Body of pancreas (tissue), 4 donors: ENCODE measurements around the gene PPFIA1. TPM values are rescaled to one million over a fixed set of nuclear protein-coding genes. Genes with fewer than 3 reads are reported as not detected.

Experiments used
- ATAC-seq: fragments of 150-250 bp; one replicate; pipeline ENCODE4 v1.9.1; 2016
- DNase-seq, 4 donors: peaks; one replicate each; pipeline ENCODE4 v3.0.0-alpha.2; 2019
- H3K27ac ChIP-seq, 4 donors: fragments of 200-600 bp; sonication (generic); 1 replicate in 3 of 4; 2 replicates in 1 of 4; pipeline versions ENCODE4 v1.5.1 to v1.6.1; 2016 to 2019; ENCODE audit warnings: mild to moderate bottlenecking in 1 of 4, mixed read lengths in 1 of 4, moderate library complexity in 1 of 4
- H3K27me3 ChIP-seq, 2 donors: fragments of 200-600 bp; sonication (generic); one replicate each; pipeline ENCODE4 v1.6.0; 2016; ENCODE audit warnings: mild to moderate bottlenecking in 1 of 2
- H3K36me3 ChIP-seq, 2 donors: fragments of 200-600 bp; sonication (generic); replicated peaks in 1 of 2; 2 replicates each; pipeline ENCODE4 v1.5.1; 2016; ENCODE audit warnings: low read depth in 2 of 2; ENCODE audit not compliant: insufficient read depth in 1 of 2
- H3K4me1 ChIP-seq: fragments of 200-600 bp; sonication (generic); one replicate; pipeline ENCODE4 v1.6.0; 2016
- H3K4me3 ChIP-seq, 2 donors: fragments of 200-600 bp; sonication (generic); 1 replicate in 1 of 2; 2 replicates in 1 of 2; pipeline ENCODE4 v1.5.1; 2016 to 2019
- H3K9me3 ChIP-seq, 3 donors: fragments of 200-600 bp; sonication (generic); 1 replicate in 2 of 3; 2 replicates in 1 of 3; pipeline ENCODE4 v1.5.1; 2016
- CTCF ChIP-seq, 7 experiments: fragments of 450-650 bp in 4 of 7; fragments of 200-600 bp in 3 of 7; sonication (generic) in 3 of 7; IDR thresholded peaks; one replicate each; pipeline ENCODE4 v1.5.1; 2016 to 2019; ENCODE audit warnings: antibody characterized with exemption in 7 of 7
- POLR2A ChIP-seq, 3 donors: fragments of 450-650 bp; IDR thresholded peaks; one replicate each; pipeline ENCODE4 v1.6.1; 2016; ENCODE audit warnings: antibody characterized with exemption in 3 of 3, mild to moderate bottlenecking in 2 of 3
- WGBS, 2 donors: methylation state at CpG; one replicate each; pipeline ENCODE4 v1.1.5; 2017; 5-methylcytosine and 5-hydroxymethylcytosine counted together
- intact Hi-C: fragments of 100-400 bp; cut with DNase I; formaldehyde crosslinking; loops from one replicate; pipeline ENCODE4 v1.15.1; 2023
- total RNA-seq, 2 donors: library from RNA; depleted of rRNA; stranded (reverse); fragments of >200 nt; gene quantifications; one replicate each; pipeline ENCODE4 v1.1.0, GENCODE V29; 2016

The PPFIA1 gene
- total RNA-seq, 2 donors from 2014 or later, result 22.1 to 29.3 TPM

GRCh38 chr11:70306586-70307033 lies 36.1 kb downstream of the PPFIA1 start:
- DNase-seq (no peak), ATAC-seq (no peak)
- H3K4me3 ChIP-seq, result no peak overlapping the region
- intact Hi-C loops, result no loop called here
- no peaks in the 10 kb centered on the region for H3K4me1 ChIP-seq
- no peaks in the 10 kb centered on the region for H3K27me3 ChIP-seq
- H3K9me3 ChIP-seq, result no peaks in the 10 kb centered on the region
- WGBS, 2 donors, result 18 to 30% methylated on average over 4 of the region's 4 CpGs
- peak overlapping the region in 1 of 4 donors; percentile 36 for H3K27ac ChIP-seq
- TF ChIP-seq CTCF (IDR thresholded peaks at IDR 0.05), result no peak
- no peak for TF ChIP-seq POLR2A (IDR thresholded peaks at IDR 0.05)
- H3K36me3 ChIP-seq, result no peaks in the 10 kb centered on the region

- Histone ChIP-seq H3K27me3 (no peaks in the 10 kb centered on the region), H3K4me3 (no peak overlapping the region), H3K27ac (no peak overlapping the region), H3K9me3 (no peaks in the 10 kb centered on the region), H3K4me1 (no peaks in the 10 kb centered on the region), H3K36me3 (no peaks in the 10 kb centered on the region)
- WGBS, 2 donors, result 61 to 72% methylated on average over 3 of the region's 3 CpGs
- ATAC-seq (no peak), DNase-seq (no peak)
- intact Hi-C loops, result no loop called here
- TF ChIP-seq POLR2A (IDR thresholded peaks at IDR 0.05), result no peak
- TF ChIP-seq CTCF (IDR thresholded peaks at IDR 0.05), result no peak
Observed at GRCh38 chr11:70307176-70307575, 36.7 kb downstream of the PPFIA1 start.

GRCh38 chr11:70311616-70312015 lies 41.1 kb downstream of the PPFIA1 start:
- DNase-seq (no peak), ATAC-seq (no peak)
- TF ChIP-seq POLR2A (IDR thresholded peaks at IDR 0.05) (no peak), CTCF (IDR thresholded peaks at IDR 0.05) (no peak)
- H3K4me1 ChIP-seq, result no peaks in the 10 kb centered on the region
- no peaks in the 10 kb centered on the region for H3K9me3 ChIP-seq
- no peaks in the 10 kb centered on the region for H3K27me3 ChIP-seq
- WGBS, 2 donors, result 94 to 98% methylated on average over 4 of the region's 4 CpGs
- H3K27ac ChIP-seq, result no peak overlapping the region
- no peak overlapping the region for H3K4me3 ChIP-seq
- H3K36me3 ChIP-seq, result no peaks in the 10 kb centered on the region
- intact Hi-C loops, result no loop called here

GRCh38 chr11:70312401-70313357 lies 42.2 kb downstream of the PPFIA1 start:
- Histone ChIP-seq H3K4me1 (no peaks in the 10 kb centered on the region), H3K27me3 (no peaks in the 10 kb centered on the region), H3K4me3 (no peak overlapping the region), H3K27ac (no peak overlapping the region), H3K36me3 (no peaks in the 10 kb centered on the region), H3K9me3 (no peaks in the 10 kb centered on the region)
- no peak for DNase-seq
- TF ChIP-seq CTCF (IDR thresholded peaks at IDR 0.05) (no peak), POLR2A (IDR thresholded peaks at IDR 0.05) (no peak)
- ATAC-seq, result no peak
- 86 to 90% methylated on average over 19 to 20 of the region's 20 CpGs for WGBS, 2 donors
- intact Hi-C loops, result no loop called here
